ENCODE results near the gene VSNL1. TPM values are rescaled to one million over a fixed set of nuclear protein-coding genes. Genes with fewer than 3 reads are reported as not detected.

VSNL1 gene
- total RNA-seq, 6 donors from 2014 or later, result 0.33 to 1.2 (median 0.94) TPM; not detected in 3

- TF ChIP-seq EP300 (IDR thresholded peaks at IDR 0.05), result no peak
- no peak for TF ChIP-seq CTCF (IDR thresholded peaks at IDR 0.05)
- no peak for TF ChIP-seq POLR2AphosphoS5 (IDR thresholded peaks at IDR 0.05)
- no peak for TF ChIP-seq POLR2A (IDR thresholded peaks at IDR 0.05)
- no peaks in the 10 kb centered on the region for H3K4me1 ChIP-seq
- ATAC-seq (ENCODE audit: low FRiP score in 2 of 2), result peak in 1 of 2 donors; percentile 49
- H3K27ac ChIP-seq, result no peak overlapping the region
- no peaks in the 10 kb centered on the region for H3K27me3 ChIP-seq
- DNase-seq, result no peak
- no peaks in the 10 kb centered on the region for H3K9me3 ChIP-seq
- no peak overlapping the region for H3K4me3 ChIP-seq
- H3K36me3 ChIP-seq, result no peaks in the 10 kb centered on the region
- WGBS, 2 donors, result 67 to 71% methylated on average over 9 of the region's 9 CpGs
Observed at GRCh38 chr2:17652681-17653394, 112.3 kb downstream of the VSNL1 start.

DNA sequence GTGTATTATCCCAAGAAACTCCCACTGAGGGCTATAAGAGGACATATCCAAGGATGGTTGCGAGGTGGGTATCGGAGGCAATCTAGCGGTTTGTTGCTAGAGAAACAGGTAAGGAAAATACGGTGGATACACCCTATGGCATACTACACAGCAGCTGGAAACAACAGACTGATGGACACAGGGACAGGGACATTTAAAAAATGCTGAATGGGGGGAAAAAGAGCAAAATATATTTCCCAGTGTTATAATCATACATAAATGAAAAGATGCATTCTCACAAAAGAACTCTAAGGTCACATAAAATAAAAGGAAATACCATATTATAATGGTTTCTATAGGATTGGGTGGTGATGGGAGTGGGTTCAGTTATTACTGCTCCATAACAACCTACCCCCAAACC lies 117.3 kb downstream of the VSNL1 start:
- DNase-seq (no peak), ATAC-seq (ENCODE audit: low FRiP score in 2 of 2) (no peak)
- TF ChIP-seq EP300 (IDR thresholded peaks at IDR 0.05) (no peak), POLR2AphosphoS5 (IDR thresholded peaks at IDR 0.05) (no peak), POLR2A (IDR thresholded peaks at IDR 0.05) (no peak), CTCF (IDR thresholded peaks at IDR 0.05) (no peak)
- Histone ChIP-seq H3K4me3 (no peak overlapping the region), H3K4me1 (no peaks in the 10 kb centered on the region), H3K9me3 (no peaks in the 10 kb centered on the region), H3K27ac (no peak overlapping the region), H3K36me3 (peaks cover 0 to 5% (median 4%) of the 10 kb centered on the region in 4 donors), H3K27me3 (no peaks in the 10 kb centered on the region)
- 94% methylated on average over 4 of the region's 4 CpGs for WGBS, 2 donors

- WGBS, 2 donors, result 95 to 96% methylated on average over 5 to 6 of the region's 6 CpGs
- ATAC-seq (ENCODE audit: low FRiP score in 2 of 2), result peak in 1 of 2 donors; percentile 32
- no peak for TF ChIP-seq CTCF (IDR thresholded peaks at IDR 0.05)
- TF ChIP-seq EP300 (IDR thresholded peaks at IDR 0.05), result no peak
- TF ChIP-seq POLR2AphosphoS5 (IDR thresholded peaks at IDR 0.05), result no peak
- no peak for TF ChIP-seq POLR2A (IDR thresholded peaks at IDR 0.05)
- Histone ChIP-seq H3K27ac (no peak overlapping the region), H3K4me3 (no peak overlapping the region), H3K27me3 (no peaks in the 10 kb centered on the region), H3K36me3 (peaks cover 2 to 5% (median 4%) of the 10 kb centered on the region in 4 donors), H3K4me1 (no peaks in the 10 kb centered on the region), H3K9me3 (no peaks in the 10 kb centered on the region)
- no peak for DNase-seq
Observed at GRCh38 chr2:17658251-17658843, 117.9 kb downstream of the VSNL1 start.

GRCh38 chr2:17660219-17660618 lies 119.7 kb downstream of the VSNL1 start:
- no peak for ATAC-seq (ENCODE audit: low FRiP score in 2 of 2)
- no peaks in the 10 kb centered on the region for H3K9me3 ChIP-seq
- TF ChIP-seq EP300 (IDR thresholded peaks at IDR 0.05), result no peak
- no peaks in the 10 kb centered on the region for H3K4me1 ChIP-seq
- H3K4me3 ChIP-seq, result no peak overlapping the region
- no peak for DNase-seq
- 90 to 93% methylated on average over 4 of the region's 4 CpGs for WGBS, 2 donors
- H3K27ac ChIP-seq, result no peak overlapping the region
- H3K27me3 ChIP-seq, result no peaks in the 10 kb centered on the region
- H3K36me3 ChIP-seq, result peaks cover 7 to 19% (median 10%) of the 10 kb centered on the region in 4 donors

- Histone ChIP-seq H3K9me3 (no peaks in the 10 kb centered on the region), H3K4me1 (no peaks in the 10 kb centered on the region), H3K36me3 (peaks cover 7 to 32% (median 17%) of the 10 kb centered on the region in 4 donors), H3K27ac (no peak overlapping the region), H3K4me3 (no peak overlapping the region), H3K27me3 (no peaks in the 10 kb centered on the region)
- no peak for TF ChIP-seq EP300 (IDR thresholded peaks at IDR 0.05)
- no peak for TF ChIP-seq POLR2A (IDR thresholded peaks at IDR 0.05)
- no peak for TF ChIP-seq POLR2AphosphoS5 (IDR thresholded peaks at IDR 0.05)
- ATAC-seq (ENCODE audit: low FRiP score in 2 of 2) (no peak), DNase-seq (no peak)
- 95 to 100% methylated on average over 1 of the region's 1 CpG for WGBS, 2 donors
Observed at GRCh38 chr2:17661460-17661859, 121.0 kb downstream of the VSNL1 start.

All from upper lobe of left lung (tissue), 6 donors.